Endothelial cell of hepatic sinusoid (primary cell): ENCODE data around the gene FOXO1.

Experiments
- in situ Hi-C: cut with HindIII; loops from 2 replicates; pipeline ENCODE4 v1.10.0; 2017; ENCODE audit warnings: low sequenced_read_pairs

The FOXO1 gene

GRCh38 chr13:40611004-40611403 lies 55.4 kb downstream of the FOXO1 start:
- in situ Hi-C loops: no loop called here

DNA sequence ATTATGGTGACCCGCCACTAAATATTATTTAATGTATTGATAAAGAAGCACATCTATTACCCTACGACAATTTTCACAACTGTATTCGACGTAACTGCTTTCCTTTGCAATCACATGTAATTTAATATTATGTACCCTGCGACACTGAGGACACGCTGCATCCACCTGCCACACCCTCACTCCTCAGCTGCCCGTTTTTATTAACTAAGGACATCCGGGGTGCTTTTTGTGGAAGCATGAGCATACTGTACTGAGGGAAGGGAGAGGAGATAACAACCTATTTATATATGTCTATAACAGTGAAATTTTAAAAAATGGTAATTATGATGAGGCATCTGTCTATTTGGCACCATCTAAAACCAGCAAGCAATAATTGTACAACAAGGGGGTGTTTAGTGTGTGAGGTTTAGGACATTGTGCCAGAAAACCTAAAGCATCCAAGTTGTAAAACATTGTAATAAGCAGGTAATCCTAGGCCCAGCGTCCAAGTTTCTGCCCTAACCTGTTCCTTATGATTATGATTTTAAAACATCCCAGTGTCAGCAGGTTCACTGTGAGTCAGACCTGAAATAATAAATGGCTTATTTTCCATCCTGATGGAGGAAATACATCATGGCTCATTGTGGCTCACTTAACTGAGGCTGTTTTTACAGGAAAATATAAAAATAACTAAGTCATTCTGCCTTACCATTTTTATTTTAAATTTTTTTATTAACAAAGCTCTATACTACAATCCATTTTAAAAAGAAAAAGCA lies 56.3 kb downstream of the FOXO1 start:
- in situ Hi-C loops: no loop called here

DNA sequence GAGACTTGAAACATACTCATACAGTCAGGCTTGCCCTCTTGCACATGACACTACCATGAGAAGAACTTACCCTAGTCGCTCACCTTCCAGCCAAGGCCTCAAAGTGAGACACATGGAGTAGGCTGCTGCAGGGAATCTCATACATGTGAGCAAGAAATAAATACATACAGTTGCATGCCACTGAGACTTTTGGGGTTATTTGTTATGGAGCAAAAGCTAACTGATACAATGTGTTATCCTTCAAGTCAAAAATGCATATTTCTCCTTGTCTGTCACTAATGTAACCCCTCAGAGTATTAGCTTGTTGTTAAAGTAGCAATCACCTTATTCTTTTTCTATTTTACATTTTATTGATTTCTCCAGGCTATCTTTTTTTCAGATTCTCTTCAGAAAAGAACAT lies 58.1 kb downstream of the FOXO1 start:
- in situ Hi-C loops: no loop called here

DNA sequence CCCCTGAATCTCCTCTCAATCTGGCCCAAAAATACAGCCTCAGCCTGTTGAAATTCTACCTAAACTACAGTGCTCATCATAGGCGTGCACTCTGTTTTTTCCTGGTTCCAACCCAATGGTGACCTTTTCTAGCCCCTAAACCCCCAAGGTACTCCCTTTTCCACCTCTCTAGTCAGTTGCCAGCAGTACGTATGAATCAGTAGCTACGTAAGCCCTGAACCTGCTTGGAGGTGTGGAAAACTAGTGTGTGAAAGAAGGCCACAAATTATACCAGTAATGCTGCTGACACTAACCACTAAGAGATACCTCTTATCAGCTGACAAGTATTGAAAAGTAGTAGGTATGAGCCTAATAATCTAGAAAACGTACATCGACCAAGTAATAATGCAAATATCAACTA lies 60.9 kb downstream of the FOXO1 start:
- in situ Hi-C loops: no loop called here

- in situ Hi-C loops: no loop called here
These were observed 62.3 kb downstream of the FOXO1 start for GRCh38 chr13:40604135-40604534.

DNA sequence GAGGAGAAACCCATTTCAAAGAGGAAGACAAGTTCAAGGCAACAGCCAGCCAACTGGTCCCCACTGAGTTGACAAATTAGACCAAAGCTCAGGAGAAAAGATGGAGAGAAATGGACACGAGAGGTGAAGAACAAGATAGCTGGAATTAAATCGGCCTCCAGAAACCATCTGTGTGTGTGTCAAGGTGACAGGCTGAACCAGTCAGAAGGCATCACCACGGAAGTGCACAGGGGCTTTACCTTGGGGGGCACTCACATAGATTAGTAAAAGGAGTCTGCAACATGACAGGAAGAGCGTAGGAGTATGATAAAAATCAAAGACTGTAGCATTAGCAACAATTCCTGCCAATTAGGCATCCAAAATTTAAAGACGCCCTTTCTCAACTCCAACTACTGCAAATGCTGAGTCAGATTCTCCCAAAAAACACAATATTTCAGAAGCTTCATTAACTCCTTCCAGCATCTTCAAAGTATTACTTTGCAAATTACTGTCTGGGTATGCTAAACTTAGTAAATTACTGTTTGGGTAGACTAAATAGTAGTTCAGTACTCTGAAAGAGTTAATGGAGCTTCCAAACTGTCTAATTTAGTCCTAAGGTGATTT lies 66.2 kb downstream of the FOXO1 start:
- in situ Hi-C loops: no loop called here

- in situ Hi-C loops: no loop called here
These were observed 66.7 kb downstream of the FOXO1 start for GRCh38 chr13:40599747-40600146.

DNA sequence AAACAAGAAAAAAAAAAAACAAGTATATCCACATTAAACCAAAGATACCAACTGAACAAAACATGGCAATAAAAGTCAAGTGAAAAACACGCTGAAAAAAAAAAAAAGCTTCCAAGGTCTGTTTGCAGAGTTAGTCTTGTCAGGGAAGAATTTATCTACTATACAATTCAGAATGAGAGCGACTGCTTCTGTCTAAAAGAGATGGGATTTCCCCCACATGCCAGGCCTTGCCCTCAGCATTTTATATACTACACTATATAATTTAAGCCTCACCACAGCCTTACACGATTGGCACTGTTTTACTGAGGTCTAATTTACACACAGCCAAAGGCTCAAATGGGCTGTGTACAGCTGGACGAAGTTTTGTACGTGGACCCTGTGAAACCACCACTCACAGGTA lies 67.3 kb downstream of the FOXO1 start:
- in situ Hi-C loops: no loop called here

GRCh38 chr13:40598569-40598968 lies 67.9 kb downstream of the FOXO1 start:
- in situ Hi-C loops: no loop called here

GRCh38 chr13:40597735-40598365 lies 68.6 kb downstream of the FOXO1 start:
- in situ Hi-C loops: no loop called here

GRCh38 chr13:40596484-40596883 lies 70.0 kb downstream of the FOXO1 start:
- in situ Hi-C loops: no loop called here

DNA sequence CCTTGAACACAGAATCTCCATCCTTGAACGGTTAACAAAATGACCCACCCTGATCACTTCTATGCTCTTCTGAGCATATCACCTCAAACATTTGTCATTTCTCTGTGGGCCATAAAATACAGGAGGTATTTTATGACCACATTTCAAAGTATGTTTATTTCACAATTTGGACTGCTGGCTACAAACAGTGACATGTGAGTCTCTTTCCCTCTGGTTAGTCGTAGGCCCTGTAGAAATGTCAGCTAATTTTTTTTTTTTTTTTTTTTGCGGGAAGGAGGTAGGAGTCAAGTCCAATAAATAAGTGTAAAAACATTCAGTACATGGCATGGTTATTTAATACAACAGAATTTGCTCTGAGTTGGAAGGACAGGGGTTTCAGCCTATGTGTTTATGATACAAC lies 70.7 kb downstream of the FOXO1 start:
- in situ Hi-C loops: no loop called here

- in situ Hi-C loops: no loop called here
These were observed 74.4 kb downstream of the FOXO1 start for GRCh38 chr13:40592035-40592434.

GRCh38 chr13:40591091-40591490 lies 75.3 kb downstream of the FOXO1 start:
- in situ Hi-C loops: no loop called here

DNA sequence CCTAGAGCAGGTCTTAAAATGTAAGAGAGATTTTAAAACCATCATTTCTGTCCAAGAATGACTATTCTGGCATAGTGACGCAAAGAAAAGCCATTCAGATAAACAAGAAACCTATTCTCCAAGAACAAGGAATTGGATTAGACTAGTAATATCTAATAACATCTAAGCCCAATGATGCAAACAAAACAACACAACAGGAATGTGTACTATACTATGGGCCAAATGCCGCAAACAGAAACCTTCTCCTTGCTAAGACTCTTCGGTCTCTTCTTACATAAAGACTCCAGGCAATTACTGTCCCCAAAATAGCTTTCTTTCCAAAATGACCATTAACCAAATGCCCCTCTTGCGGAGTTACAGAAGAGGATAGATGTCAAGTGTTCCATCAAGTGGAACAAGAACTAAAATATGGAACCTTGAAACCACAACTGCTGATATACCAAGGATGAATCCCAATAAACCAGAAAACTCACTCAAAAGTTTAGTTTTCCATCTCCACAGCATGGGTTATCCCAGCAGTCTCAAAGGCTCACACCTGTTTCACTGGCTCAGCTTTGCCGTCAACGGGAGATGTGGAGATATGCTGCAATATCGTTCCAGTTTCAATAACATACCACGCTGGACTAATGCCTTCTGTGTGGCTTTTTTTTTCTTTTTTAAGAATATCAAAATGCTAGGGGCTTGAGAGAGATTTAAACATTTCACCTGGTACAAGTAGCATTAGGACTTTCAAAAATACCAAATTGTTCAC lies 76.2 kb downstream of the FOXO1 start:
- in situ Hi-C loops: no loop called here

DNA sequence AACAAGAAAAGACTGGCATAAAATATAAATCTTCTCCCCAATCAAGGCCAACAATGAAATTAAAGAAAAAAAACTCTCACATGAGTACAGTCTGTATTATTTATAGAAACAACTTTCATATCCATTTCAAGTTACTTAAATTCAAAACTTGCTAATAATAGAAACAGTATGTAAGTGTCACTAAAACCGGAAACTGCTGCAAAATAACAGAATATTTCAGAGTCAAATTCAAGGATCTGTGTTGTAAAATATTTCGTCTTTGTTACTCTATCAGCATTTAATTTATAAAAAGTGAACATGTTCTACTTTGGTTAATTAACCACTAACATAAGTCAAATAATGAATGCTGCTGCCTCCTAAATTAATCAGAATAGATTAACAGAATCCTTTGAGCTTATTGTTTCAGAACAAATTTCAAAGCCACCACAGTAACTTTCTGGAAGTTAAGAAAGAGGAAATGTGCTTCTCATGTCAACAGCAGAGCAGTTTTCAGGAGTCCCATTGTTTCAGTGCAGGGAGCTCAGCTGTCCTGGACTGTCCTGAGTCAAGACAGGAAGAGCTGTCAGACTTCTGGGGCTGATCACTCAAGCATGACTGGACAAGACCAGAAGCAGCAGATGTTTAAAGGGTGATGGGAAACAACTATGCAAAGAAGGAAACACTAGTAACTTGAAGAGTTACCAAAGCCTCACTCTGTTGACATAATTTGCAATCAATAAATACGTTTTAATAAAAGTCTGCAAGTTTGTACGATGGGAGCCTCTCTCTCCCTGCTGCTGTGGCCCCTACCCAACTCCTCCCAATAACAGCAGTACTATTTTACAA lies 76.9 kb downstream of the FOXO1 start:
- in situ Hi-C loops: loop anchor here (10.0 kb wide), 1 partner anchor 55 kb away; no protein-coding TSS in a partner anchor

DNA sequence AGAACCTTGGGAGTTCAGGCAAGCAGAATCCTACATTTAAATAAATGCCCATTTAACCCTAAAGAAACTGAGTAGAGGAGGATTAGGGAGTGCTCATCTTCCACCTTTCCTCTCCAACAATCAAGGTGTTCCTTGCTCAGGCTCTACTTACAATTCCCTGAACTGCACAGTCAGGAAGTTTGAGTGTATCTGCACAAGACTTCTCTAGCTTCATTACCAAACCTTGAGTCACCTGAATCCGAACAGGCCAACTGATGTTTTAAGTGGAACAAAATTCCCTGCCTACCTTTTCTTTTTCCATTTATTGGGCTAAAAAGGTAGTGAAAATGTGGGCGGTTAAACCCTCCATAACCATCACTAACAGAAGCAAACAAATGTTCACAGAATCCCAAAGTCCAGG lies 78.3 kb downstream of the FOXO1 start:
- in situ Hi-C loops: loop anchor here (10.0 kb wide), 1 partner anchor 57 kb away; no protein-coding TSS in a partner anchor

DNA sequence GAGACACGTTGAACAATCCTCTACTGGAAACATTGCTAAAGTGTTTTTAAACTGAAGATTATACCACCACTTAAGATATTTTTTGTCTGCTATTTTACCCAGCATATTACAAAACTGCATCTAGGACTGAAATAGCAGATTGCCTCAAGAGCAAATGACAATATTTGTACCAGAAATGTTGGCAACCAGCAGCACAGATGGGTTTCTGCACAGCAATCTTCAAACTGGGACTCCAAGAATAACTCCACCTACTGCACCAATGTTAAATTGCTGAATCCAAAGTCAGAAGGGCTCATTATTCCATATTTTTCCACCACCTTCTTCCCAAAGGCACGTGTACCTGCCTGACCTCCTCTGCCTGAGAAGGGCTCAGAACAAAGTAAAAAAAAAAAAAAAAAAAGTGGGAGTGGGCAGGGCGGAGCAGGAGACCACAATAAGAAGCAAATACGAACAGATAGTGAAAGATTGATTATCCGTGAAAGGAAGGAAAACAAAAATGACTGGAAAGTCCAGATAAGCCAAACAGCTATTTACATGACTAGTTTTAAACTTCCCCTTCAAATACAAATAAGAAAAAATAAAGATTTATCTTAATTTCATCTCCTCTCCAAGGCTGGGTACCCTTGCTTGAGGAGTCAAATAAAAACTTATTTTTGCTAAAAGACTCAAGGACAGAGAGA lies 79.4 kb downstream of the FOXO1 start:
- in situ Hi-C loops: loop anchor here (10.0 kb wide), 1 partner anchor 58 kb away; no protein-coding TSS in a partner anchor

- in situ Hi-C loops: loop anchor here (10.0 kb wide), 1 partner anchor 59 kb away; no protein-coding TSS in a partner anchor
These were observed 80.5 kb downstream of the FOXO1 start for GRCh38 chr13:40585911-40586471.
